ENCODE results near the gene PROSER2.
A peak's percentile ranks its signal among the peaks of the same experiment; 100 is the strongest.
"Not testable (repeated sequence)": the region's sequence is repeated elsewhere in the genome, so short reads cannot be mapped to it uniquely, and the experiment has no call there.

PROSER2 gene

GRCh38 chr10:11885437-11886137 lies 62.4 kb downstream of the PROSER2 start:
- no peak for DNase-seq (ENCODE audit: low read depth)

GRCh38 chr10:11886138-11886474 lies 63.0 kb downstream of the PROSER2 start:
- no peak for DNase-seq (ENCODE audit: low read depth)

- DNase-seq (ENCODE audit: low read depth), result peak; percentile 24
Measured at GRCh38 chr10:11886851-11887250, 63.7 kb downstream of the PROSER2 start.

- no peak for DNase-seq (ENCODE audit: low read depth)
Measured at GRCh38 chr10:11887381-11888227, 64.4 kb downstream of the PROSER2 start.

GRCh38 chr10:11889263-11889662 lies 66.1 kb downstream of the PROSER2 start:
- not testable (repeated sequence) for DNase-seq (ENCODE audit: low read depth)

- DNase-seq (ENCODE audit: low read depth), result no peak
Measured at GRCh38 chr10:11891776-11892486, 68.8 kb downstream of the PROSER2 start.

GRCh38 chr10:11893749-11894278 lies 70.7 kb downstream of the PROSER2 start:
- DNase-seq (ENCODE audit: low read depth), result no peak

- no peak for DNase-seq (ENCODE audit: low read depth)
Measured at GRCh38 chr10:11894381-11895107, 71.4 kb downstream of the PROSER2 start.

GRCh38 chr10:11895108-11895466 lies 71.9 kb downstream of the PROSER2 start:
- DNase-seq (ENCODE audit: low read depth), result no peak

GRCh38 chr10:11895598-11895997 lies 72.4 kb downstream of the PROSER2 start:
- DNase-seq (ENCODE audit: low read depth), result no peak

- DNase-seq (ENCODE audit: low read depth), result no peak
Measured at GRCh38 chr10:11896549-11897200, 73.5 kb downstream of the PROSER2 start.

GRCh38 chr10:11898033-11898371 lies 74.8 kb downstream of the PROSER2 start:
- no peak for DNase-seq (ENCODE audit: low read depth)

GRCh38 chr10:11898372-11899066 lies 75.4 kb downstream of the PROSER2 start:
- no peak for DNase-seq (ENCODE audit: low read depth)

- DNase-seq (ENCODE audit: low read depth), result no peak
Measured at GRCh38 chr10:11899067-11899876, 76.1 kb downstream of the PROSER2 start.

- no peak for DNase-seq (ENCODE audit: low read depth)
Measured at GRCh38 chr10:11901036-11901301, 77.8 kb downstream of the PROSER2 start.

GRCh38 chr10:11901454-11901832 lies 78.3 kb downstream of the PROSER2 start:
- no peak for DNase-seq (ENCODE audit: low read depth)

GRCh38 chr10:11901833-11902475 lies 78.8 kb downstream of the PROSER2 start:
- DNase-seq (ENCODE audit: low read depth), result no peak

GRCh38 chr10:11902646-11903045 lies 79.5 kb downstream of the PROSER2 start:
- DNase-seq (ENCODE audit: low read depth), result no peak

GRCh38 chr10:11906714-11907113 lies 83.6 kb downstream of the PROSER2 start:
- no peak for DNase-seq (ENCODE audit: low read depth)

GRCh38 chr10:11907914-11908313 lies 84.8 kb downstream of the PROSER2 start:
- no peak for DNase-seq (ENCODE audit: low read depth)
